Measurements from ENCODE around the gene B4GALT5.

B4GALT5 gene

GRCh38 chr20:49593466-49594142 is 120.1 kb downstream of the B4GALT5 start:
- no peak for DNase-seq (ENCODE audit: low read depth in 1 of 2, low spot score in 1 of 2)
- H3K4me3 ChIP-seq (replicated peaks; ENCODE audit: insufficient read depth, low read length) = no peak overlapping the region
- no peaks in the 10 kb centered on the region for H3K27me3 ChIP-seq (ENCODE audit: insufficient read depth, poor library complexity, severe bottlenecking)
- no peak overlapping the region for H3K27ac ChIP-seq (replicated peaks)
- TF ChIP-seq POLR2AphosphoS5 (IDR thresholded peaks at IDR 0.05; ENCODE audit: low read depth) (no peak), REST (IDR thresholded peaks at IDR 0.05; ENCODE audit: insufficient replicate concordance, low read depth) (no peak)

- H3K4me3 ChIP-seq (replicated peaks; ENCODE audit: insufficient read depth, low read length) = no peak overlapping the region
- no peak for DNase-seq (ENCODE audit: low read depth in 1 of 2, low spot score in 1 of 2)
- H3K27ac ChIP-seq (replicated peaks) = no peak overlapping the region
- H3K27me3 ChIP-seq (ENCODE audit: insufficient read depth, poor library complexity, severe bottlenecking) = no peaks in the 10 kb centered on the region
- TF ChIP-seq SPI1 (IDR thresholded peaks at IDR 0.05; ENCODE audit: borderline replicate concordance, low read depth) = no peak
- no peak for TF ChIP-seq REST (IDR thresholded peaks at IDR 0.05; ENCODE audit: insufficient replicate concordance, low read depth)
- no peak for TF ChIP-seq POLR2AphosphoS5 (IDR thresholded peaks at IDR 0.05; ENCODE audit: low read depth)
- TF ChIP-seq GABPA (IDR thresholded peaks at IDR 0.05; ENCODE audit: low read depth) = no peak
- TF ChIP-seq CTCF (IDR thresholded peaks at IDR 0.05; ENCODE audit: insufficient read depth, low read length) = no peak
Observed at GRCh38 chr20:49592120-49592519, 121.6 kb downstream of the B4GALT5 start.

GRCh38 chr20:49591217-49591865 is 122.3 kb downstream of the B4GALT5 start:
- H3K27ac ChIP-seq (replicated peaks) = no peak overlapping the region
- H3K27me3 ChIP-seq (ENCODE audit: insufficient read depth, poor library complexity, severe bottlenecking) = no peaks in the 10 kb centered on the region
- DNase-seq (ENCODE audit: low read depth in 1 of 2, low spot score in 1 of 2) = no peak
- no peak overlapping the region for H3K4me3 ChIP-seq (replicated peaks; ENCODE audit: insufficient read depth, low read length)
- no peak for TF ChIP-seq REST (IDR thresholded peaks at IDR 0.05; ENCODE audit: insufficient replicate concordance, low read depth)
- TF ChIP-seq GABPA (IDR thresholded peaks at IDR 0.05; ENCODE audit: low read depth) = no peak
